Progenitor cell of endocrine pancreas (in vitro differentiated cells): ENCODE measurements around the gene KRTAP5-5. TPM values are rescaled to one million over a fixed set of nuclear protein-coding genes. Genes with fewer than 3 reads are reported as not detected.
"Not testable (repeated sequence)": the region's sequence is repeated elsewhere in the genome, so short reads cannot be mapped to it uniquely, and the experiment has no call there.

Experiments
- DNase-seq: peaks from one replicate; pipeline ENCODE4 v3.0.0; 2021; ENCODE audit warnings: low spot score; ENCODE audit not compliant: unreplicated experiment
- H3K27ac Mint-ChIP-seq: 2 replicates; pipeline ENCODE4 v1.8.0; 2021; ENCODE audit warnings: mild to moderate bottlenecking, moderate library complexity, mixed read lengths
- H3K27me3 Mint-ChIP-seq: 2 replicates; pipeline ENCODE4 v1.8.0; 2021; ENCODE audit warnings: mixed read lengths
- H3K36me3 Mint-ChIP-seq: 2 replicates; pipeline ENCODE4 v1.8.0; 2022; ENCODE audit warnings: mixed read lengths; ENCODE audit not compliant: insufficient read depth
- H3K4me1 Mint-ChIP-seq: 2 replicates; pipeline ENCODE4 v1.8.0; 2021; ENCODE audit warnings: low read depth, mixed read lengths
- H3K4me3 Mint-ChIP-seq: 2 replicates; pipeline ENCODE4 v1.8.0; 2021; ENCODE audit warnings: low read depth, mild to moderate bottlenecking, moderate library complexity, mixed read lengths
- H3K9me3 Mint-ChIP-seq: 2 replicates; pipeline ENCODE4 v1.8.0; 2021; ENCODE audit warnings: low read depth, mixed read lengths
- long read RNA-seq: library from polyadenylated mRNA; unstranded; transcript quantifications from one replicate; pipeline ENCODE4 v2.0.0, GENCODE V29; 2020
- total RNA-seq: library from RNA; stranded (reverse); gene quantifications from 2 replicates; pipeline ENCODE4 v1.2.1, GENCODE V29; 2021
- TF ChIP-seq, protein P1 (sequence below): fragments of 200-600 bp; sonication (generic); IDR thresholded peaks from one replicate; pipeline ENCODE4 v1.5.0; 2021; ENCODE audit warnings: antibody characterized with exemption, mild to moderate bottlenecking; ENCODE audit not compliant: unreplicated experiment

The KRTAP5-5 gene, protein sequence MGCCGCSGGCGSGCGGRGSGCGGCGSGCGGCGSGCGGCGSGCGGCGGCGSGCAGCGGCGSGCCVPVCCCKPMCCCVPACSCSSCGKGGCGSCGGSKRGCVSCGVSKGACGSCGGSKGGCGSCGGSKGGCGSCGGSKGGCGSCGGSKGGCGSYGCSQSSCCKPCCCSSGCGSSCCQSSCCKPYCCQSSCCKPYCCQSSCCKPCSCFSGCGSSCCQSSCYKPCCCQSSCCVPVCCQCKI
- total RNA-seq: not detected in 2 replicates
- long read RNA-seq: 0 reads

DNA sequence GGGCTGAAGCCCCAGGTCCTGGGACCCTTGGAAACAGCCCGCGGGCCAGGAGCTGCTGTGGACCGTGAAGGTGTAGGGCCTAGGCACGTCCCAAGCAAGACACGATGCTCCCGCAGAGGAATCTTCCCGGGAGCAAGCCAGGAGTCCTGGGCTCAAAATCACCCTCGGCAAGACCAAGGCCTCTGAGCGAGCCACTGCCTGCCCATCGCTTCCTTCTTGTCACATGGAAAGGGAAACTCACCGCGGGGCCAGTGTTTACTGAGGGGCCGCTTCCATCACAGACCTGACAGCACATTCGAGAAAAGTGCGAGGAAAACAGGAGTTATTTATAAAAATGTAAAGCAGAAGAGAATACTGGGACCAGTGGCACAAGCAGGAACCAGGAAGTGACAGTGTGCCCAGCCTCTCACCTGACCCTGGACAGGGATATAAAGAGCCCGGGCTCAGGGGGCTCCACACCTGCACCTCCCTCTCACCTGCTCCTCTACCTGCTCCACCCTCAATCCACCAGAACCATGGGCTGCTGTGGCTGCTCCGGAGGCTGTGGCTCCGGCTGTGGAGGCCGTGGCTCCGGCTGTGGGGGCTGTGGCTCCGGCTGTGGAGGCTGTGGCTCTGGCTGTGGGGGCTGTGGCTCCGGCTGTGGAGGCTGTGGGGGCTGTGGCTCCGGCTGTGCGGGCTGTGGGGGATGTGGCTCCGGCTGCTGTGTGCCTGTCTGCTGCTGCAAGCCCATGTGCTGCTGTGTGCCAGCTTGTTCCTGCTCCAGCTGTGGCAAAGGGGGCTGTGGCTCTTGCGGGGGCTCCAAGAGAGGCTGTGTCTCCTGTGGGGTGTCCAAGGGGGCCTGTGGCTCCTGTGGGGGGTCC is at the start of gene KRTAP5-5:
KRTAP5-5 (plus strand) TSS at position 450 of the 860 bp plus-strand sequence; CDS start at position 516, 66 bp downstream.
- no peaks in the 10 kb centered on the region for H3K36me3 Mint-ChIP-seq
- H3K4me1 Mint-ChIP-seq: peaks cover 7% of the 10 kb centered on the region
- TF ChIP-seq, protein P1, sequence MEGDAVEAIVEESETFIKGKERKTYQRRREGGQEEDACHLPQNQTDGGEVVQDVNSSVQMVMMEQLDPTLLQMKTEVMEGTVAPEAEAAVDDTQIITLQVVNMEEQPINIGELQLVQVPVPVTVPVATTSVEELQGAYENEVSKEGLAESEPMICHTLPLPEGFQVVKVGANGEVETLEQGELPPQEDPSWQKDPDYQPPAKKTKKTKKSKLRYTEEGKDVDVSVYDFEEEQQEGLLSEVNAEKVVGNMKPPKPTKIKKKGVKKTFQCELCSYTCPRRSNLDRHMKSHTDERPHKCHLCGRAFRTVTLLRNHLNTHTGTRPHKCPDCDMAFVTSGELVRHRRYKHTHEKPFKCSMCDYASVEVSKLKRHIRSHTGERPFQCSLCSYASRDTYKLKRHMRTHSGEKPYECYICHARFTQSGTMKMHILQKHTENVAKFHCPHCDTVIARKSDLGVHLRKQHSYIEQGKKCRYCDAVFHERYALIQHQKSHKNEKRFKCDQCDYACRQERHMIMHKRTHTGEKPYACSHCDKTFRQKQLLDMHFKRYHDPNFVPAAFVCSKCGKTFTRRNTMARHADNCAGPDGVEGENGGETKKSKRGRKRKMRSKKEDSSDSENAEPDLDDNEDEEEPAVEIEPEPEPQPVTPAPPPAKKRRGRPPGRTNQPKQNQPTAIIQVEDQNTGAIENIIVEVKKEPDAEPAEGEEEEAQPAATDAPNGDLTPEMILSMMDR: no peak
- peaks cover 63% of the 10 kb centered on the region for H3K27me3 Mint-ChIP-seq
- H3K9me3 Mint-ChIP-seq: no peaks in the 10 kb centered on the region
- DNase-seq: no peak
- H3K4me3 Mint-ChIP-seq: no peak within 1 kb of the TSS
- no peak within 1 kb of the TSS for H3K27ac Mint-ChIP-seq

DNA sequence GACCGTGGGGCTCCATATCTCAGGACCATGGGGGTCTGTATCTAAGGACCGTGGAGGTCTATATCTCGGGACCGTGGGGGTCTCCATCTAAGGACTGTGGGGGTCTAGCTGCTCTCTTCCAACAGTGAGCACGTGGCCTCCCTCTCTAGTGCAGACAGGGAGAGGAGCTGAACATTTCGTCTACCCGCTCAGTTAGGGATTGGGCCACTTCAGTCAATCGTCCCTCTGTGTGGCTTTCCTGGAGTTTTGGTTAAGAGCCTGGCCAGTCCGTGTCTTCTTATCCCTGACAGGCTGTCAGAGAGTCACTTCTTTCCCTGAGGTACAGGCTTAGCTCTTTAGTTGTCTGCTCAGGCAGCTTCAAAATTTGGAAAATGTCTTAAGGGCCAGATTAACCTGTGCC is 47.6 kb upstream of the KRTAP5-5 start:
- no peak overlapping the region for H3K27ac Mint-ChIP-seq
- H3K36me3 Mint-ChIP-seq: peaks cover 18% of the 10 kb centered on the region
- no peaks in the 10 kb centered on the region for H3K4me1 Mint-ChIP-seq
- TF ChIP-seq, protein P1: no peak
- peaks cover 3% of the 10 kb centered on the region for H3K27me3 Mint-ChIP-seq
- no peak overlapping the region for H3K4me3 Mint-ChIP-seq
- H3K9me3 Mint-ChIP-seq: peaks cover 16% of the 10 kb centered on the region
- DNase-seq: no peak

DNA sequence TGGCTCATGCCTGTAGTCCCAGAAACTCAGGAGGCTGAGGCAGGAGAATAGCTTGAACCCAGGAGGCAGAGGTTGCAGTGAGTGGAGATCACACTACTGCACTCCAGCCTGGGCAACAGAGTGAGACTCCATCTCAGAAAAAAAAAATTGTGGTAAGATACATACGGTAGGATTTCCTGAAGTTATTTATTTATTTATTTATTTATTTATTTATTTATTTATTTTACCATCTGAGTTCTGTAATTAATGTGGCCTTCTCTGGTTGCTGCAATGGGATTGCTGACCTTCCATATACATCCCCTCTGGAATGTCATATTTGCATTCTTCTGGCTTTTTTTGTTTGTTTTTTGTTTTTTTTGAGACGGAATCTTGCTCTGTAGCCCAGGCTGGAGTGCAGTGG is 46.7 kb upstream of the KRTAP5-5 start:
- Mint-ChIP-seq H3K36me3 (peaks cover 18% of the 10 kb centered on the region), H3K9me3 (peaks cover 16% of the 10 kb centered on the region)
- DNase-seq, H3K27me3 Mint-ChIP-seq, H3K27ac Mint-ChIP-seq, H3K4me1 Mint-ChIP-seq, H3K4me3 Mint-ChIP-seq: not testable (repeated sequence)

DNA sequence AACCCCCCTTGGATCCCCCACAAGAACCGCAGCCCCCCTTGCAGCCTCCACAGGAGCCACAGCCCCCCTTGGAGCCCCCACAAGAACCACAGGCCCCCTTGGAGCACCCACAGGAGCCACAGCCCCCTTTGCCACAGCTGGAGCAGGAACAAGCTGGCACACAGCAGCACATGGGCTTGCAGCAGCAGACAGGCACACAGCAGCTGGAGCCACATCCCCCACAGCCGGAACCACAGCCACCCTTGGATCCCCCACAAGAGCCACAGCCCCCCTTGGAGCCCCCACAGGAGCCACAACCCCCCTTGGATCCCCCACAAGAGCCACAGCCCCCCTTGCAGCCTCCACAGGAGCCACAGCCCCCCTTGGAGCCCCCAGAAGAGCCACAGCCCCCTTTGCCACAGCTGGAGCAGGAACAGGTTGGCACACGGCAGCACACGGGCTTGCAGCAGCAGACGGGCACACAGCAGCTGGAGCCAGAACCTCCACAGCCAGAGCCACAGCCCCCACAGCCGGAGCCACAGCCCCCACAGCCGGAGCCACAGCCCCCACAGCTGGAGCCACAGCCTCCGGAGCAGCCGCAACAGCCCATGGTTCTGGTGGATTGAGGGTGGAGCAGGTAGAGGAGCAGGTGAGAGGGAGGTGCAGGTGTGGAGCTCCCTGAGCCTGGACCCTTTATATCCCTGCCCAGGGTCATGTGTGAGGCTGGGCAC is 44.8 kb upstream of the KRTAP5-5 start, which contains the start of gene KRTAP5-1:
KRTAP5-1 (minus strand) TSS at position 623 of the 710 bp plus-strand sequence; CDS start at position 589, 34 bp downstream.
- not testable (repeated sequence) for H3K36me3 Mint-ChIP-seq, H3K4me3 Mint-ChIP-seq, H3K27ac Mint-ChIP-seq, H3K9me3 Mint-ChIP-seq, H3K4me1 Mint-ChIP-seq, H3K27me3 Mint-ChIP-seq, DNase-seq

DNA sequence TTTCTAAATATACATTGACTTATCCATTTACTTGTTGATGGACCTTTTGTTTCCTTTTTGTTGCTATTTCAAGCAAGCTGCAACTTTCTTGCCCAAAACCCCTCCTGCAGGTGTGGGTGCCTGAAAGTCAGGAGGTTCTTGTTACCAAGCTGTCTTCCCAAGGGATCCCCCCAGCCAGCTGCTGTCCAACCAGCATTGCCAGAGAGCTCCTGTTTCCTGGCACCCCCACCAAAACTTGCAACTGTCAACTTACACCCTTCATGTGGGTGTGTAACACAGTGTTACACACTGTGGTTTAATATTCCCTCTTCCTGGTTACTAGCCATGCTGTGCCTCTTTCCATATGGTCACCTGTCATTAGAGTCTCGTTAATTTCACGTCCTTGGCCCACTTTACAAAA is 42.9 kb upstream of the KRTAP5-5 start:
- peaks cover 4% of the 10 kb centered on the region for H3K9me3 Mint-ChIP-seq
- no peak for DNase-seq
- H3K4me3 Mint-ChIP-seq: no peak overlapping the region
- H3K27me3 Mint-ChIP-seq: peaks cover 8% of the 10 kb centered on the region
- TF ChIP-seq, protein P1: no peak
- peaks cover 4% of the 10 kb centered on the region for H3K36me3 Mint-ChIP-seq
- H3K4me1 Mint-ChIP-seq: no peaks in the 10 kb centered on the region
- no peak overlapping the region for H3K27ac Mint-ChIP-seq

DNA sequence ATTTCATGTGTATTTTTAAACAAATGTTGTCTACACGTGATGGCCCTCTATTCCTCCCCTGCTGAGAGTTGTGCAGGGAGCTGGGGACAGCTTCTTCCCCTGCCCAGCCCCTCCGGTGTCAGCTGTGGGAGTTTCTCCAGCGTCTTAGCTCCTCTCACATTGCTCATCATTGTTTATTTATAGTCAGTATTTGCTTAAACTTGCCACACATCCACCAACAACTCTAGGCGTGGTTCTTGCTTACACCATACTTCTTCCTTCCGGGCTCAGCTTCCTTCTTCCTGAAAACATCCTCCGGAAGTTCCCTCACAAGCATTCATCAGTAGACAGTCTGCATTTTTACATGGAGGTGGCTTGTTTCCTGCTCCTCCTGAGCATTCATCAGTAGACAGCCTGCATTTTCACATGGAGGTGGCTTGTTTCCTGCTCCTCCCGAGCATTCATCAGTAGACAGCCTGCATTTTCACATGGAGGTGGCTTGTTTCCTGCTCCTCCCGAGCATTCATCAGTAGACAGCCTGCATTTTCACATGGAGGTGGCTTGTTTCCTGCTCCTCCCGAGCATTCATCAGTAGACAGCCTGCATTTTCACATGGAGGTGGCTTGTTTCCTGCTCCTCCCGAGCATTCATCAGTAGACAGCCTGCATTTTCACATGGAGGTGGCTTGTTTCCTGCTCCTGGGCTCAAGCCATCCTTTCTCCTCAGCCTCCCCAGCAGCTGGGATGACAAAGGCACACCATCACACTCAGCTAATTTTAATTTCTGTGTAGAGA is 40.2 kb upstream of the KRTAP5-5 start:
- DNase-seq, H3K9me3 Mint-ChIP-seq, H3K4me3 Mint-ChIP-seq, H3K36me3 Mint-ChIP-seq, H3K27ac Mint-ChIP-seq, H3K4me1 Mint-ChIP-seq: not testable (repeated sequence)
- peaks cover 26% of the 10 kb centered on the region for H3K27me3 Mint-ChIP-seq
